DND-41 (cell line): ENCODE results near the gene TRIP10.

ENCODE experiments used
- EZH2 ChIP-seq: IDR thresholded peaks from 3 replicates; pipeline ENCODE4 v1.6.1; 2012; ENCODE audit warnings: borderline replicate concordance, low read depth, mild to moderate bottlenecking, moderate library complexity, low read length, inconsistent platforms; ENCODE audit not compliant: severe bottlenecking
- TF ChIP-seq, protein P1 (sequence below): IDR thresholded peaks from 2 replicates; pipeline ENCODE4 v1.5.1; 2012; ENCODE audit warnings: borderline replicate concordance, low read length, moderate library complexity, mild to moderate bottlenecking; ENCODE audit not compliant: poor library complexity, severe bottlenecking; ENCODE audit errors: extremely low read depth

DNA sequence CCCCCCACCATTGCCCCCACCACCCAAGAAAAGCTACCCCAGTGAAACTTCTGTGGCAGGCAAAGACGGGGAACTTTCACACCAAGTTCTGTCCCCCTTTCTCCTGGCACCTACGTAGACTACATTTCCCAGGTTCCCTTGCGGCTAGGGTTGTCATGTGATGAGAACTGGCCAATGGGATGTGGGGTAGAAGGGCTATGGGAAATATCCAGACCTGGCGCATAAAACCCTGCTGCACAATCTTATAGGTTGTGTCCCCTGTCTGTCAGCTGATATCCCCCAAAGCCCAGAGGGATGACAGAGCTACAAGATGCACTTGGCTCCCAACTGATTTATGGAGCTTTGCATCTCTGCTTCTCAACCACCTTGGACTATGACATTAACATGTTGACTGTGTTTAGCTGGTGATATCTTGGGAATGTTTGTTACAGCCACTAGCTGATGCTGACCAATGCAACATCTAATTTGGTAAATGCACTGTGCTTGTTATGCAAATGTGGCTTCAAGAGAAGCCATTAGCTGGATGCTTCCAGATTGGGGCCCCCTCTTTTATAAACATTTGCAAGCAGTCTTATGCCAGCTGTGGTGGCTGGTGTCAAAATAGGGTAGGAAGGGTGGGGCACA, 21.7 kb downstream of the TRIP10 start:
- TF ChIP-seq, protein P1, sequence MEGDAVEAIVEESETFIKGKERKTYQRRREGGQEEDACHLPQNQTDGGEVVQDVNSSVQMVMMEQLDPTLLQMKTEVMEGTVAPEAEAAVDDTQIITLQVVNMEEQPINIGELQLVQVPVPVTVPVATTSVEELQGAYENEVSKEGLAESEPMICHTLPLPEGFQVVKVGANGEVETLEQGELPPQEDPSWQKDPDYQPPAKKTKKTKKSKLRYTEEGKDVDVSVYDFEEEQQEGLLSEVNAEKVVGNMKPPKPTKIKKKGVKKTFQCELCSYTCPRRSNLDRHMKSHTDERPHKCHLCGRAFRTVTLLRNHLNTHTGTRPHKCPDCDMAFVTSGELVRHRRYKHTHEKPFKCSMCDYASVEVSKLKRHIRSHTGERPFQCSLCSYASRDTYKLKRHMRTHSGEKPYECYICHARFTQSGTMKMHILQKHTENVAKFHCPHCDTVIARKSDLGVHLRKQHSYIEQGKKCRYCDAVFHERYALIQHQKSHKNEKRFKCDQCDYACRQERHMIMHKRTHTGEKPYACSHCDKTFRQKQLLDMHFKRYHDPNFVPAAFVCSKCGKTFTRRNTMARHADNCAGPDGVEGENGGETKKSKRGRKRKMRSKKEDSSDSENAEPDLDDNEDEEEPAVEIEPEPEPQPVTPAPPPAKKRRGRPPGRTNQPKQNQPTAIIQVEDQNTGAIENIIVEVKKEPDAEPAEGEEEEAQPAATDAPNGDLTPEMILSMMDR = no peak
- TF ChIP-seq EZH2 = no peak
